ENCODE data around the gene ASPM. TPM values are rescaled to one million over a fixed set of nuclear protein-coding genes. Genes with fewer than 3 reads are reported as not detected.

The ASPM gene
- total RNA-seq, 4 donors from 2014 or later, result 2.8 to 7.0 (median 4.2) TPM

DNA sequence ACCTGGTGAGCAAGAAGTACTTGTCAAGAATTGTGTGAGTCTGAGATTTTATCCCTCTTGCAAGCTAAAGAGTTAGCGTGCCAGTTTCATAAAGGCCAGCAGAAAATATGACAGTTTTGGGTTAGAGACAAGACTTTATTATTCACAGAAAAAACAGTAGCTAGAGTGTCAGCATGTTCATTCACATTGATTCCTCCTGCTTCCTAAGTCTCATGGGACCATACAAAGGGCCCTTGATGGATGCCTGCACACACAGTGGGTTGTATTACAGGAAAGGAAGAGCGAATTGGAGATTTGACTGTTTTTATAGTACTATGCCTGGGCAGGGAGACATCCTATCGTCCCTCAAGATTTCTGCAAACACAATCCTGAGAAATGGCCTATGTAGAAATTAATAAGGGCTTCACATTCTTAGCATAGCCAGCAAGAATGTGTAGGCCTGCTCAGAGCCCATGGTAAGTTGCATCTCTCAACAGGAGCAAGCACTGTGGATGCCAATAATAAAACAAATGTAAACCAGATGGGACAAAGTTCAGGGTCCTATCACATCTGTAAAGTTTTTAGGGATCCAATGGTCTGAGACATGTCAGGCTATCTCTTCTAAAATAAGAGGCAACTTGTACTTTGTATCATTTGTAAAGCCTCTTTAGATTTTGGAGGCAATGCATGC, 4.0 kb upstream of the ASPM start:
- TF ChIP-seq, protein P1, sequence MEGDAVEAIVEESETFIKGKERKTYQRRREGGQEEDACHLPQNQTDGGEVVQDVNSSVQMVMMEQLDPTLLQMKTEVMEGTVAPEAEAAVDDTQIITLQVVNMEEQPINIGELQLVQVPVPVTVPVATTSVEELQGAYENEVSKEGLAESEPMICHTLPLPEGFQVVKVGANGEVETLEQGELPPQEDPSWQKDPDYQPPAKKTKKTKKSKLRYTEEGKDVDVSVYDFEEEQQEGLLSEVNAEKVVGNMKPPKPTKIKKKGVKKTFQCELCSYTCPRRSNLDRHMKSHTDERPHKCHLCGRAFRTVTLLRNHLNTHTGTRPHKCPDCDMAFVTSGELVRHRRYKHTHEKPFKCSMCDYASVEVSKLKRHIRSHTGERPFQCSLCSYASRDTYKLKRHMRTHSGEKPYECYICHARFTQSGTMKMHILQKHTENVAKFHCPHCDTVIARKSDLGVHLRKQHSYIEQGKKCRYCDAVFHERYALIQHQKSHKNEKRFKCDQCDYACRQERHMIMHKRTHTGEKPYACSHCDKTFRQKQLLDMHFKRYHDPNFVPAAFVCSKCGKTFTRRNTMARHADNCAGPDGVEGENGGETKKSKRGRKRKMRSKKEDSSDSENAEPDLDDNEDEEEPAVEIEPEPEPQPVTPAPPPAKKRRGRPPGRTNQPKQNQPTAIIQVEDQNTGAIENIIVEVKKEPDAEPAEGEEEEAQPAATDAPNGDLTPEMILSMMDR (IDR thresholded peaks at IDR 0.05), result no peak
- TF ChIP-seq POLR2A (IDR thresholded peaks at IDR 0.05), result no peak
- WGBS, 2 donors, result 79 to 90% methylated on average over 3 of the region's 3 CpGs
- intact Hi-C loops (cut with DNase I; ENCODE audit: low total_unique reads), result no loop called here
- no peak for DNase-seq (ENCODE audit: low spot score in 2 of 2)
- no peak overlapping the region for H3K4me3 ChIP-seq (ENCODE audit: low read depth, poor library complexity, severe bottlenecking)

DNA sequence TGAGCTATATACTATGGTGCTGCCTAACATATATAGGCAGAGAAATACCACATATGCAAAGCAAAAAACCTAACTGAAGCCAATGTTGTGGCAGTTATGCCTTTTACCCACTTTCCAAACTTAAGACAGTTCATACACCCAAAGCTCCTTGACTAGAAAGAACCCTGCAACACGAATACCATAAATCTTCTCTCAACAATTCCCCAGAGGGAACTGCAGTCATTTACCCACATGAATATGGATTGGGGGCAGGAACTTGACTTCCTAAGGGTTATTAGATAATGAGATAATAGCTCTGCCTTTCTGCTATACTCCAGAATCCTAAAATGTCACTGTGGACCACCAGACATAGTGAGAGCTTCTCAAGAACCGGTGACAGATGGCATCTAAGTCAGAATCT, 2.9 kb upstream of the ASPM start:
- TF ChIP-seq, protein P1 (IDR thresholded peaks at IDR 0.05), result no peak
- TF ChIP-seq POLR2A (IDR thresholded peaks at IDR 0.05), result no peak
- WGBS, 2 donors, result 79 to 86% methylated on average over 2 of the region's 2 CpGs
- intact Hi-C loops (cut with DNase I; ENCODE audit: low total_unique reads), result loop anchor here (10.0 kb wide), 1 partner anchor 305 kb away; no protein-coding TSS in a partner anchor
- DNase-seq (ENCODE audit: low spot score in 2 of 2), result no peak
- no peak overlapping the region for H3K4me3 ChIP-seq (ENCODE audit: low read depth, poor library complexity, severe bottlenecking)

DNA sequence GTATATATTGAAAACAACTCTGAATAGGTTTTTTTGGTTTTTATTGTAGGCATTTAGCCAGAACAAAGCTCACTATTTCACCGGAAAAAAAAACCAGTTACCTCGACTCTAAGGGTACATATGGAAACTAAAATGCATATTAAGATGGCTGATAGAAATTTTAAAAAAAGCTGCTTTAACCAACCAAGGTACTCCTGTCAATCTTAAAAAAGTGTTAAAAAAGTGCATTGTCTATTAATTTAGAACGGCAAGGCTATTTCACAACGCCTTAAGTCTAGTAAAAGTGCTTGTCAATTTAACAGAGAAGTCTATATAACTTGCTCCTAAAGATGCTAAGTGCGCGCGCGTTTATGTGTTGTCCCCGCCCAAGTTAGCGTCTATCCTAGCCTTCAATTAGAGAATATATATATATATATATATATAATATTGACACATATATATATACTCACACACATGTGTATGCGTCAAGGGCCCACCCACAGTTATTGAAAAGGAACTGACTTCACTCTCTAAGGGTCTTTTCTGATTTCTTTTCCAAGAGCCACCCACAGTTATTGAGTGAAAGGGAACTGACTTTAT, 934 bp downstream of the ASPM start:
- peak overlapping the region; percentile 61 for H3K4me3 ChIP-seq (ENCODE audit: low read depth, poor library complexity, severe bottlenecking)
- TF ChIP-seq, protein P1 (IDR thresholded peaks at IDR 0.05), result no peak
- TF ChIP-seq POLR2A (IDR thresholded peaks at IDR 0.05), result no peak
- intact Hi-C loops (cut with DNase I; ENCODE audit: low total_unique reads), result loop anchor here (10.0 kb wide), 1 partner anchor 301 kb away; no protein-coding TSS in a partner anchor
- 3 to 6% methylated on average over 11 of the region's 11 CpGs for WGBS, 2 donors
- no peak for DNase-seq (ENCODE audit: low spot score in 2 of 2)

DNA sequence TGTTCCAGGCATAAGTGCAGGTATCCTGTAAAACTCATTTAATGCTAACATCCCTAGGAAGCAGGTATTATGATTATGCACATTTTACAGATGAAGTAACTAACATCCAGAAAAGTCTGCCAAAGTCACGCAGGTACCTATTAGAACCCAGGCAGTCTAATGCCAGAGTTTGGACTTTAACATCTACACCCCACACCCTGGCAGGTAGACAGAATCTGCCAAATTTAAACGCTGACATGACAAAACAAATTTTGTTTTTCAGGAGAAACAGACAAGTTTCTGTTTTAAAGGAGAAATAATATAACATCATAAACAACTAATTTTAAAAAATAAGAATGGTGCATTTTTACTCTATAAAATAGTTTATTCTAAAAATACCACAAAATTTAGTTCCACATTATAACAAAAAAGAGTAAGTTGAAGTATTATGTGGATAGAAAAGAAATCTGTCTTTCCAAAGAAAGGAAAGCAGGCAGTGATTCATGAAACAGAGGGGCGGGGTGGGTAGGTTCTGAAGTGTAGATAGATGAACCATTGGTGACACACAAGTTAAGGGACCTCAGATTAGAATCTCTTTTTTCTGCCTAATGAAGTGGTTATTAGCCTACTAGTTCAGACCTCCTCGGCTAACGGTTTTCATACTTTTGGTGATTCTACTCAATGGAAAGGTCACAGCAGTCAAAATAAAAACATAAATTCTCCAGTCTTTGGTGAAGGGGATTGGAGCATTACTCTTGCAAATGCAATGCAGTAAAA, 1.7 kb downstream of the ASPM start:
- DNase-seq (ENCODE audit: low spot score in 2 of 2), result no peak
- TF ChIP-seq, protein P1 (IDR thresholded peaks at IDR 0.05), result no peak
- no peak for TF ChIP-seq POLR2A (IDR thresholded peaks at IDR 0.05)
- no peak overlapping the region for H3K4me3 ChIP-seq (ENCODE audit: low read depth, poor library complexity, severe bottlenecking)
- intact Hi-C loops (cut with DNase I; ENCODE audit: low total_unique reads), result loop anchor here (10.0 kb wide), 1 partner anchor 300 kb away; no protein-coding TSS in a partner anchor
- 49 to 57% methylated on average over 5 of the region's 5 CpGs for WGBS, 2 donors

DNA sequence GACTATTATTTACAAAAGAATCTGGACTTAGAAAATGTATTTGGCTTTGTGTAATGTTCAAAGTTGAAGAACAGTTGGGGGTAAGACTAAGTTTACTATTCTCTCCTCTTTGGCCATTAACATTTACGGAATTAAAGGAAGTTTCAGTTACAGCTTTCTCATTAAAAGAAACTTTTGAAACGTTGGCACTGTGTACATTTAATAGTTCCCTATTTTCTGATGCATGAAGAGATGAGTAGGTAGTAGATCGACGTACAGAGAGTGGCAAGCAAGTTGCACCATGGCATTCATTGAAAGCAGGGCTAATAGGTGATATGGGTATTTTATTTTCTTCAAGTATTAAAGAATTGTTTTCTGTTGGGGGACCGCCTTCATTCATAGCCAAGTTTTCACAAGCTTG, 3.2 kb downstream of the ASPM start:
- 66 to 75% methylated on average over 5 of the region's 5 CpGs for WGBS, 2 donors
- DNase-seq (ENCODE audit: low spot score in 2 of 2), result no peak

More for the DNA sequence above, 3.2 kb downstream of the ASPM start:
- TF ChIP-seq POLR2A (IDR thresholded peaks at IDR 0.05), result no peak
- TF ChIP-seq, protein P1 (IDR thresholded peaks at IDR 0.05), result no peak
- intact Hi-C loops (cut with DNase I; ENCODE audit: low total_unique reads), result loop anchor here (10.0 kb wide), 1 partner anchor 298 kb away; no protein-coding TSS in a partner anchor
- no peak overlapping the region for H3K4me3 ChIP-seq (ENCODE audit: low read depth, poor library complexity, severe bottlenecking)
